K562 (cell line): ENCODE data around the gene HAUS3. TPM values are rescaled to one million over a fixed set of nuclear protein-coding genes. Genes with fewer than 3 reads are reported as not detected.

Experiments used
- ATAC-seq: fragments of 200-7000 bp; cut with Tn5 transposase; 3 replicates; pipeline ENCODE4 v1.9.1; 2020; ENCODE audit warnings: moderate library complexity
- BruUV-seq: library from RNA; stranded (reverse); fragments of 400-500 nt; replicated peaks from 2 replicates; lab custom pipeline; 2021; lab: Mats Ljungman, UMichigan
- CTCF ChIA-PET: fragments of 300-600 bp; formaldehyde crosslinking; extraction: SDS; loops from one replicate; lab custom pipeline; 2021; ENCODE audit warnings: low intra/inter-chr PET ratio; lab: Yijun Ruan, JAX
- POLR2A ChIA-PET: fragments of 300-600, 350-650 bp; sonication (Branson Sonifier 250); formaldehyde crosslinking; extraction: SDS; loops from one replicate; lab custom pipeline; 2021; ENCODE audit warnings: antibody characterized with exemption, inconsistent platforms; lab: Yijun Ruan, JAX
- DNase-seq, 4 experiments: peaks; one replicate each; pipeline versions ENCODE4 v3.0.0 to v3.0.0-alpha.2; 2011 to 2018; ENCODE audit warnings: low spot score in 3 of 4, mixed read lengths in 3 of 4; ENCODE audit errors: extremely low read depth in 1 of 4
- FAIRE-seq: peaks from 2 replicates; lab custom pipeline; 2011; peaks lifted over from hg19 to GRCh38; lab: Jason Lieb, UNC
- H2AFZ ChIP-seq: 2 replicates; pipeline ENCODE4 v1.6.0; 2011; ENCODE audit warnings: low read depth, low read length, control low read depth, inconsistent platforms
- H3K27ac ChIP-seq: fragments of 200-600 bp; 3 replicates; pipeline ENCODE4 v1.8.0; 2011; ENCODE audit warnings: low read depth, mild to moderate bottlenecking, control low read depth, inconsistent platforms, low read length, moderate library complexity, mixed read lengths; ENCODE audit errors: extremely low read depth
- H3K27me3 ChIP-seq, 2 experiments: fragments of 300-600 bp in 1 of 2; 2 replicates in 1 of 2; 3 replicates in 1 of 2; pipeline versions ENCODE4 v1.6.0 to v1.8.0; 2011; ENCODE audit warnings: inconsistent platforms in 2 of 2, low read length in 2 of 2, mild to moderate bottlenecking in 1 of 2, mixed read lengths in 1 of 2, moderate library complexity in 1 of 2; ENCODE audit not compliant: control insufficient read depth in 2 of 2, insufficient read depth in 2 of 2
- H3K36me3 ChIP-seq: fragments of 300-600 bp; 3 replicates; pipeline ENCODE4 v1.8.0; 2011; ENCODE audit warnings: mild to moderate bottlenecking, low read length, inconsistent platforms; ENCODE audit not compliant: control insufficient read depth, insufficient read depth
- H3K4me1 ChIP-seq, 2 experiments: fragments of 200-600 bp in 1 of 2; replicated peaks in 1 of 2; 2 replicates in 1 of 2; 3 replicates in 1 of 2; pipeline versions ENCODE4 v1.5.1 to v1.8.0; 2011; ENCODE audit warnings: inconsistent platforms in 2 of 2, low read length in 2 of 2, mild to moderate bottlenecking in 1 of 2, mixed read lengths in 1 of 2, moderate library complexity in 1 of 2; ENCODE audit not compliant: control insufficient read depth in 2 of 2, insufficient read depth in 2 of 2
- H3K4me2 ChIP-seq: 2 replicates; pipeline ENCODE4 v1.6.1; 2011; ENCODE audit warnings: low read length, control low read depth, inconsistent platforms, mixed read lengths; ENCODE audit not compliant: insufficient read depth
- H3K4me3 ChIP-seq: fragments of 200-600 bp; sonication (generic), shearing (Covaris generic); 2 replicates; pipeline ENCODE4 v1.5.1; 2016; ENCODE audit warnings: control low read depth, inconsistent platforms
- H3K79me2 ChIP-seq: fragments of 200-600 bp; 3 replicates; pipeline ENCODE4 v1.8.0; 2011; ENCODE audit warnings: low read length, inconsistent platforms; ENCODE audit not compliant: control insufficient read depth, insufficient read depth
- H3K9ac ChIP-seq, 2 experiments: 2 replicates each; pipeline versions ENCODE4 v1.6.0 to v1.6.1; 2011; ENCODE audit warnings: low read depth in 2 of 2, low read length in 2 of 2, control low read depth in 1 of 2, inconsistent platforms in 1 of 2, mild to moderate bottlenecking in 1 of 2, mixed read lengths in 1 of 2; ENCODE audit not compliant: insufficient read depth in 1 of 2
- H3K9me1 ChIP-seq: one replicate; pipeline ENCODE4 v1.6.0; 2011; ENCODE audit warnings: inconsistent platforms, mild to moderate bottlenecking, low read length, moderate library complexity; ENCODE audit not compliant: control insufficient read depth, insufficient read depth
- H3K9me3 ChIP-seq: replicated peaks from 2 replicates; pipeline ENCODE4 v1.5.1; 2011; ENCODE audit warnings: low read depth, low read length, inconsistent platforms; ENCODE audit not compliant: control insufficient read depth, insufficient read depth
- H4K20me1 ChIP-seq: replicated peaks from 2 replicates; pipeline ENCODE4 v1.6.1; 2011; ENCODE audit warnings: low read length, inconsistent platforms, mixed read lengths; ENCODE audit not compliant: control insufficient read depth, insufficient read depth
- C11orf30 ChIP-seq: fragments of 450-650 bp; IDR thresholded peaks from 2 replicates; pipeline ENCODE4 v1.6.1; 2016; ENCODE audit warnings: low read depth, mild to moderate bottlenecking
- FOXA3 ChIP-seq, 2 experiments: fragments of 450-650 bp in 1 of 2; sonication (generic) in 1 of 2; formaldehyde crosslinking; IDR thresholded peaks in 1 of 2; conservative IDR thresholded peaks in 1 of 2; 2 replicates each; pipeline versions ENCODE4 v1.4.0 to v1.8.0; 2020 to 2022; ENCODE audit warnings: mild to moderate bottlenecking in 2 of 2, missing genetic modification reagents in 1 of 2
- HNRNPUL1 ChIP-seq: fragments of 200-400 bp; formaldehyde crosslinking; IDR thresholded peaks from 2 replicates; pipeline ENCODE4 v1.6.1; 2017; ENCODE audit warnings: low read length
- RHOXF2B ChIP-seq: fragments of 250-450 bp; sonication (Bioruptor Pico); conservative IDR thresholded peaks from 2 replicates; pipeline ENCODE4 v1.5.1; 2021
- TRIM25 ChIP-seq: fragments of 450-650 bp; IDR thresholded peaks from 2 replicates; pipeline ENCODE4 v1.7.0; 2016; ENCODE audit warnings: borderline replicate concordance
- ZNF274 ChIP-seq: IDR thresholded peaks from 2 replicates; pipeline ENCODE4 v1.6.1; 2011; ENCODE audit warnings: low read depth, mild to moderate bottlenecking, low read length, moderate library complexity, borderline replicate concordance
- ZNF316 ChIP-seq: fragments of 450-650 bp; IDR thresholded peaks from 2 replicates; pipeline ENCODE4 v1.6.1; 2016
- WGBS: fragments of 100-300 bp; shearing (Covaris generic); methylation state at CpG from one replicate; pipeline ENCODE4 v1.1.6; 2016; ENCODE audit warnings: low coverage, mixed read lengths; ENCODE audit not compliant: insufficient coverage; ENCODE audit errors: missing lambda C conversion rate; 5-methylcytosine and 5-hydroxymethylcytosine counted together
- in situ Hi-C: fragments of 300-500 bp; cut with MboI; formaldehyde crosslinking; loops from 4 replicates; pipeline ENCODE4 v1.15.0; 2018; ENCODE audit warnings: inconsistent platforms, mixed read lengths
- intact Hi-C: fragments of 100-400 bp; cut with micrococcal nuclease; formaldehyde crosslinking; loops from 2 replicates; pipeline ENCODE4 v1.14.2; 2022
- polyA plus RNA-seq, 8 experiments: library from polyadenylated mRNA; depleted of rRNA in 4 of 8; stranded (reverse) in 5 of 8; unstranded in 3 of 8; fragments of >200 nt; fragmentation: Nextera tagmentation in 2 of 8; fragmentation: Illumina TruSeq in 1 of 8; extraction: Ambion mirVana in 2 of 8; extraction: Trizol in 1 of 8; gene quantifications; 2 replicates each; pipeline versions ENCODE4 v1.2.1 to v1.2.3, GENCODE V29; 2011 to 2014; ENCODE audit warnings: inconsistent platforms in 1 of 8, missing spikeins in 1 of 8
- total RNA-seq, 7 experiments: library from RNA; depleted of rRNA in 6 of 7; stranded (reverse); fragments of >200 nt in 6 of 7; fragmentation: Illumina TruSeq in 2 of 7; extraction: Trizol in 2 of 7; gene quantifications; 2 replicates each; pipeline versions ENCODE4 v1.2.1 to v1.2.3, GENCODE V29; 2011 to 2021; ENCODE audit warnings: low replicate concordance in 1 of 7

Gene HAUS3
- total and polyA plus RNA-seq, 9 of the 15 experiments (the other 6 are each of a cell fraction or from before 2014, with no cell fraction given) = 8.9 to 25.7 (median 21.5) TPM

- peak; percentile 56 for TF ChIP-seq C11orf30
- TF ChIP-seq HNRNPUL1 = no peak
- TF ChIP-seq ZNF316 = peak; percentile 67
- H3K79me2 ChIP-seq = peaks cover 15% of the 10 kb centered on the region; the same call in 2 of the 3 replicates
- POLR2A ChIA-PET = interaction anchor here (0.6 to 1.6 kb wide), 3 partner anchors 18 to 74 kb away, joined by 3 read pairs; no protein-coding TSS in a partner anchor
- CTCF ChIA-PET = no interaction called here
- no peak for FAIRE-seq
- BruUV-seq = no TSS peak
- H3K27me3 ChIP-seq = no peaks in the 10 kb centered on the region
- H3K36me3 ChIP-seq = peaks cover 34% of the 10 kb centered on the region; the same call in 2 of the 3 replicates
- in situ Hi-C loops = no loop called here
- WGBS = 95% methylated on average over 6 of the region's 6 CpGs
- H3K4me2 ChIP-seq = no peak overlapping the region
- no peaks in the 10 kb centered on the region for H4K20me1 ChIP-seq
- no peak overlapping the region for H3K27ac ChIP-seq
- no peaks in the 10 kb centered on the region for H3K4me1 ChIP-seq
- H3K9me3 ChIP-seq = no peaks in the 10 kb centered on the region
- intact Hi-C loops = no loop called here
- no peak overlapping the region for H3K4me3 ChIP-seq
- no peaks in the 10 kb centered on the region for H3K9me1 ChIP-seq
- H3K9ac ChIP-seq = no peak overlapping the region
- no peak overlapping the region for H2AFZ ChIP-seq
- ATAC-seq = no peak
- DNase-seq = no peak
Measured at GRCh38 chr4:2231082-2231481, 10.8 kb downstream of the HAUS3 start.

- no peaks in the 10 kb centered on the region for H3K4me1 ChIP-seq
- H3K27ac ChIP-seq = no peak overlapping the region
- no peak overlapping the region for H3K9ac ChIP-seq
- BruUV-seq = no TSS peak
- H3K79me2 ChIP-seq = no peaks in the 10 kb centered on the region
- ChIA-PET POLR2A (interaction anchor here (0.6 to 1.5 kb wide), 2 partner anchors 12 to 20 kb away, joined by 3 read pairs; no protein-coding TSS in a partner anchor), CTCF (interaction anchor here (0.6 kb wide), 2 partner anchors 12 to 216 kb away, joined by 3 read pairs; no protein-coding TSS in a partner anchor)
- ATAC-seq (no peak), DNase-seq (no peak), FAIRE-seq (no peak)
- H3K4me2 ChIP-seq = no peak overlapping the region
- peaks cover 20% of the 10 kb centered on the region; the same call in 2 of the 3 replicates for H3K36me3 ChIP-seq
- H3K9me1 ChIP-seq = no peaks in the 10 kb centered on the region
- no peak overlapping the region for H2AFZ ChIP-seq
- H3K4me3 ChIP-seq = no peak overlapping the region
- no peaks in the 10 kb centered on the region for H3K9me3 ChIP-seq
- in situ Hi-C loops = loop anchor here (10.0 kb wide), 1 partner anchor 219 kb away; no protein-coding TSS in a partner anchor
- intact Hi-C loops = no loop called here
- H3K27me3 ChIP-seq = no peaks in the 10 kb centered on the region
- H4K20me1 ChIP-seq = no peaks in the 10 kb centered on the region
- no peak for TF ChIP-seq FOXA3 (CRISPR knock-in tag; conservative IDR thresholded peaks at IDR 0.05 in 1 of 2, IDR thresholded peaks at IDR 0.05 in 1 of 2)
- TF ChIP-seq TRIM25 = no peak
- TF ChIP-seq ZNF274 = no peak
- TF ChIP-seq RHOXF2B (CRISPR knock-in tag) = no peak
- WGBS = 73% methylated on average over 2 of the region's 2 CpGs
Measured at GRCh38 chr4:2226261-2226660, 15.7 kb downstream of the HAUS3 start.
